B cell (primary cell): ENCODE data around the gene NXF3. TPM values are rescaled to one million over a fixed set of nuclear protein-coding genes. Genes with fewer than 3 reads are reported as not detected.
"Not testable (repeated sequence)": the region's sequence is repeated elsewhere in the genome, so short reads cannot be mapped to it uniquely, and the experiment has no call there.

ENCODE experiments used
- ATAC-seq: fragments of 200-7000 bp; cut with Tn5 transposase; one replicate; pipeline ENCODE4 v1.10.0; 2021; ENCODE audit warnings: low read depth, mild to moderate bottlenecking, moderate number of reproducible peaks, moderate library complexity
- CTCF ChIA-PET: fragments of 350-600 bp; sonication (Branson Sonifier 250); formaldehyde crosslinking; loops from one replicate; lab custom pipeline; 2021; ENCODE audit warnings: antibody characterized with exemption, inconsistent platforms; lab: Charles Lee
- POLR2A ChIA-PET: fragments of 350-600 bp; sonication (Branson Sonifier 250); formaldehyde crosslinking; loops from one replicate; lab custom pipeline; 2021; ENCODE audit warnings: antibody characterized with exemption; lab: Charles Lee
- DNase-seq: peaks from one replicate; pipeline ENCODE4 v3.0.0; 2013
- H2AFZ ChIP-seq: 2 replicates; pipeline ENCODE4 v1.6.1; 2012; ENCODE audit warnings: mild to moderate bottlenecking, low read depth, low read length; ENCODE audit not compliant: insufficient read depth, poor library complexity, severe bottlenecking
- H3K27ac ChIP-seq, 2 donors: 1 replicate in 1 of 2; 2 replicates in 1 of 2; pipeline ENCODE4 v1.5.1; 2012 to 2013; ENCODE audit warnings: low read length in 2 of 2, mild to moderate bottlenecking in 2 of 2, moderate library complexity in 1 of 2
- H3K27me3 ChIP-seq, 4 experiments: fragments of 200-600 bp in 1 of 4; sonication (generic) in 1 of 4; replicated peaks in 1 of 4; 1 replicate in 2 of 4; 2 replicates in 2 of 4; pipeline versions ENCODE4 v1.6.1 to v1.7.0; 2013 to 2016; ENCODE audit warnings: low read length in 3 of 4, mild to moderate bottlenecking in 2 of 4, mixed read lengths in 1 of 4, moderate library complexity in 1 of 4; ENCODE audit not compliant: insufficient read depth in 4 of 4, control insufficient read depth in 3 of 4; ENCODE audit errors: control extremely low read depth in 1 of 4
- H3K36me3 ChIP-seq, 2 experiments: replicated peaks in 1 of 2; 1 replicate in 1 of 2; 2 replicates in 1 of 2; pipeline versions ENCODE4 v1.6.1 to v1.7.1; 2013; ENCODE audit warnings: low read length in 1 of 2; ENCODE audit not compliant: insufficient read depth in 2 of 2, control insufficient read depth in 1 of 2; ENCODE audit errors: control extremely low read depth in 1 of 2, extremely low read depth in 1 of 2
- H3K4me1 ChIP-seq, 2 donors: fragments of 200-600 bp in 1 of 2; sonication (generic) in 1 of 2; 1 replicate in 1 of 2; 2 replicates in 1 of 2; pipeline versions ENCODE4 v1.5.1 to v1.6.1; 2013 to 2017; ENCODE audit warnings: low read length in 2 of 2; ENCODE audit not compliant: control insufficient read depth in 2 of 2, insufficient read depth in 2 of 2
- H3K4me2 ChIP-seq: replicated peaks from 2 replicates; pipeline ENCODE3; 2012; ENCODE audit warnings: mild to moderate bottlenecking, low read depth, low read length; ENCODE audit not compliant: poor library complexity, severe bottlenecking
- H3K4me3 ChIP-seq, 5 experiments: fragments of 200-600 bp in 1 of 5; sonication (generic) in 1 of 5; 1 replicate in 3 of 5; 2 replicates in 2 of 5; pipeline versions ENCODE4 v1.5.1 to v1.7.0; 2011 to 2016; ENCODE audit warnings: low read length in 4 of 5, mild to moderate bottlenecking in 4 of 5, low read depth in 2 of 5, control low read depth in 1 of 5, moderate library complexity in 1 of 5; ENCODE audit not compliant: insufficient read depth in 1 of 5; ENCODE audit errors: control extremely low read depth in 1 of 5, extremely low read depth in 1 of 5
- H3K79me2 ChIP-seq: fragments of 200-600 bp; sonication (generic); one replicate; pipeline ENCODE4 v1.6.0; 2016; ENCODE audit warnings: low read length; ENCODE audit not compliant: control insufficient read depth, insufficient read depth
- H3K9ac ChIP-seq: fragments of 200-600 bp; sonication (generic); 2 replicates; pipeline ENCODE4 v1.6.1; 2017; ENCODE audit warnings: mild to moderate bottlenecking, low read length, moderate library complexity
- H3K9me3 ChIP-seq, 3 donors: one replicate each; pipeline versions ENCODE4 v1.6.1 to v1.7.1; 2013; ENCODE audit warnings: low read length in 2 of 3; ENCODE audit not compliant: control insufficient read depth in 2 of 3, insufficient read depth in 1 of 3; ENCODE audit errors: control extremely low read depth in 1 of 3
- H4K20me1 ChIP-seq: 2 replicates; pipeline ENCODE4 v1.6.0; 2012; ENCODE audit warnings: mild to moderate bottlenecking, low read length; ENCODE audit not compliant: insufficient read depth, control insufficient read depth, poor library complexity, severe bottlenecking
- H3K27ac Mint-ChIP-seq: one replicate; pipeline ENCODE4 v1.8.0; 2021; ENCODE audit warnings: mixed read lengths
- H3K27me3 Mint-ChIP-seq: one replicate; pipeline ENCODE4 v1.8.0; 2021; ENCODE audit warnings: mixed read lengths
- H3K4me1 Mint-ChIP-seq: one replicate; pipeline ENCODE4 v1.8.0; 2021; ENCODE audit warnings: mixed read lengths
- H3K4me3 Mint-ChIP-seq: one replicate; pipeline ENCODE4 v1.8.0; 2021; ENCODE audit warnings: mixed read lengths
- H3K9me3 Mint-ChIP-seq: one replicate; pipeline ENCODE4 v1.8.0; 2022; ENCODE audit warnings: mixed read lengths; ENCODE audit not compliant: insufficient read depth
- WGBS: methylation state at CpG from one replicate; pipeline ENCODE4 v1.1.5; 2013; ENCODE audit warnings: missing lambda C conversion rate; ENCODE audit not compliant: insufficient coverage; 5-methylcytosine and 5-hydroxymethylcytosine counted together
- intact Hi-C: fragments of 100-400 bp; cut with micrococcal nuclease; formaldehyde crosslinking; loops from one replicate; pipeline ENCODE4 v1.10.0; 2022
- polyA plus RNA-seq: library from polyadenylated mRNA; depleted of rRNA; stranded (reverse); fragments of >200 nt; gene quantifications from 2 replicates; pipeline ENCODE4 v1.2.3, GENCODE V29; 2012
- total RNA-seq, 2 donors: library from RNA; stranded (reverse); fragments of 120-200 nt in 1 of 2; gene quantifications; 1 replicate in 1 of 2; 2 replicates in 1 of 2; pipeline versions ENCODE4 v1.2.3 to v1.2.4, GENCODE V29; 2013 to 2022

The NXF3 gene
- total and polyA plus RNA-seq, 2 donors (not counting 1 experiment from before 2014, with no cell fraction given) = not detected

- CTCF ChIA-PET, H3K4me3 ChIP-seq, H3K27ac Mint-ChIP-seq, intact Hi-C loops, H3K4me3 Mint-ChIP-seq, POLR2A ChIA-PET, H3K9ac ChIP-seq, H3K27me3 ChIP-seq, H3K79me2 ChIP-seq, H3K9me3 ChIP-seq, H3K36me3 ChIP-seq, ATAC-seq, H3K4me1 ChIP-seq, H2AFZ ChIP-seq, DNase-seq, H3K9me3 Mint-ChIP-seq, H3K4me1 Mint-ChIP-seq, H3K4me2 ChIP-seq, H4K20me1 ChIP-seq, H3K27ac ChIP-seq, H3K27me3 Mint-ChIP-seq: not testable (repeated sequence)
- 89% methylated on average over 13 of the region's 26 CpGs for WGBS
These were observed 11.4 kb upstream of the NXF3 start for GRCh38 chrX:103104370-103104769.

DNA sequence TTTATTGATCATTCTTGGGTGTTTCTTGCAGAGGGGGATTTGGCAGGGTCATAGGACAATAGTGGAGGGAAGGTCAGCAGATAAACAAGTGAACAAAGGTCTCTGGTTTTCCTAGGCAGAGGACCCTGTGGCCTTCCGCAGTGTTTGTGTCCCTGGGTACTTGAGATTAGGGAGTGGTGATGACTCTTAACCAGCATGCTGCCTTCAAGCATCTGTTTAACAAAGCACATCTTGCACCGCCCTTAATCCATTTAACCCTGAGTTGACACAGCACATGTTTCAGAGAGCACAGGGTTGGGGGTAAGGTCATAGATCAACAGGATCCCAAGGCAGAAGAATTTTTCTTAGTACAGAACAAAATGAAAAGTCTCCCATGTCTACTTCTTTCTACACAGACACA, 10.9 kb upstream of the NXF3 start:
- H3K4me3 ChIP-seq, H3K27me3 ChIP-seq, H2AFZ ChIP-seq, POLR2A ChIA-PET, H3K36me3 ChIP-seq, ATAC-seq, H3K9me3 ChIP-seq, H3K4me1 Mint-ChIP-seq, H3K27me3 Mint-ChIP-seq, H3K9ac ChIP-seq, intact Hi-C loops, H3K4me2 ChIP-seq, H3K79me2 ChIP-seq, H3K27ac ChIP-seq, H3K27ac Mint-ChIP-seq, H3K4me1 ChIP-seq, H3K4me3 Mint-ChIP-seq, CTCF ChIA-PET, DNase-seq, H3K9me3 Mint-ChIP-seq, H4K20me1 ChIP-seq: not testable (repeated sequence)
- WGBS = no CpG with 5 or more reads among the region's 2 CpGs
